Hematopoietic multipotent progenitor cell treated with erythropoietin and hydrocortisone succinate and interleukin-3 and kit ligand, for 4 days (in vitro differentiated cells): ENCODE measurements around the gene RANBP10.

Experiments
- DNase-seq: peaks from one replicate; pipeline ENCODE4 v3.0.0-alpha.2; 2015

The RANBP10 gene

GRCh38 chr16:67673712-67674580, 132.4 kb downstream of the RANBP10 start:
- DNase-seq: peak; percentile 76
